Peyer's patch (tissue), 4 donors: Measurements from ENCODE around the gene SH2B3.

Source experiments
- POLR2A ChIP-seq, 2 donors: fragments of 450-650 bp; IDR thresholded peaks; one replicate each; pipeline ENCODE4 v1.5.1; 2017; ENCODE audit warnings: antibody characterized with exemption in 2 of 2, mild to moderate bottlenecking in 2 of 2, moderate library complexity in 2 of 2
- TF ChIP-seq, protein P1 (sequence below), 6 experiments: fragments of 450-650 bp in 4 of 6; fragments of 200-600 bp in 2 of 6; sonication (generic) in 1 of 6; IDR thresholded peaks; one replicate each; pipeline ENCODE4 v1.5.1; 2017 to 2019; ENCODE audit warnings: antibody characterized with exemption in 6 of 6, mild to moderate bottlenecking in 3 of 6, moderate library complexity in 1 of 6

- TF ChIP-seq, protein P1, sequence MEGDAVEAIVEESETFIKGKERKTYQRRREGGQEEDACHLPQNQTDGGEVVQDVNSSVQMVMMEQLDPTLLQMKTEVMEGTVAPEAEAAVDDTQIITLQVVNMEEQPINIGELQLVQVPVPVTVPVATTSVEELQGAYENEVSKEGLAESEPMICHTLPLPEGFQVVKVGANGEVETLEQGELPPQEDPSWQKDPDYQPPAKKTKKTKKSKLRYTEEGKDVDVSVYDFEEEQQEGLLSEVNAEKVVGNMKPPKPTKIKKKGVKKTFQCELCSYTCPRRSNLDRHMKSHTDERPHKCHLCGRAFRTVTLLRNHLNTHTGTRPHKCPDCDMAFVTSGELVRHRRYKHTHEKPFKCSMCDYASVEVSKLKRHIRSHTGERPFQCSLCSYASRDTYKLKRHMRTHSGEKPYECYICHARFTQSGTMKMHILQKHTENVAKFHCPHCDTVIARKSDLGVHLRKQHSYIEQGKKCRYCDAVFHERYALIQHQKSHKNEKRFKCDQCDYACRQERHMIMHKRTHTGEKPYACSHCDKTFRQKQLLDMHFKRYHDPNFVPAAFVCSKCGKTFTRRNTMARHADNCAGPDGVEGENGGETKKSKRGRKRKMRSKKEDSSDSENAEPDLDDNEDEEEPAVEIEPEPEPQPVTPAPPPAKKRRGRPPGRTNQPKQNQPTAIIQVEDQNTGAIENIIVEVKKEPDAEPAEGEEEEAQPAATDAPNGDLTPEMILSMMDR (IDR thresholded peaks at IDR 0.05): no peak
- no peak for TF ChIP-seq POLR2A (IDR thresholded peaks at IDR 0.05)
These were observed 36.1 kb upstream of the SH2B3 start for GRCh38 chr12:111369496-111370220.
